GM10266 (cell line): Measurements from ENCODE around the gene RAPGEF4.
"Not testable (repeated sequence)": the region's sequence is repeated elsewhere in the genome, so short reads cannot be mapped to it uniquely, and the experiment has no call there.

Experiments
- DNase-seq: peaks from one replicate; pipeline ENCODE4 v3.0.0; 2012; ENCODE audit errors: extremely low spot score
- CTCF ChIP-seq: IDR thresholded peaks from 2 replicates; pipeline ENCODE4 v1.5.1; 2012; ENCODE audit warnings: mild to moderate bottlenecking, low read depth; ENCODE audit not compliant: control insufficient read depth, insufficient read depth; ENCODE audit errors: missing control alignments

Gene RAPGEF4

GRCh38 chr2:172742931-172743540 lies 7.4 kb downstream of the RAPGEF4 start:
- no peak for DNase-seq

GRCh38 chr2:172743898-172744297 lies 8.3 kb downstream of the RAPGEF4 start:
- no peak for DNase-seq
- no peak for TF ChIP-seq CTCF

More at GRCh38 chr2:172742931-172743540, 7.4 kb downstream of the RAPGEF4 start:
- TF ChIP-seq CTCF = no peak

GRCh38 chr2:172745636-172746035 lies 10.0 kb downstream of the RAPGEF4 start:
- DNase-seq = no peak
- TF ChIP-seq CTCF = no peak

GRCh38 chr2:172748543-172748942 lies 12.9 kb downstream of the RAPGEF4 start:
- DNase-seq = not testable (repeated sequence)

- DNase-seq = no peak
- TF ChIP-seq CTCF = no peak
Observed at GRCh38 chr2:172749388-172749787, 13.7 kb downstream of the RAPGEF4 start.

- DNase-seq = no peak
- no peak for TF ChIP-seq CTCF
Observed at GRCh38 chr2:172751564-172751963, 15.9 kb downstream of the RAPGEF4 start.

GRCh38 chr2:172753610-172754009 lies 18.0 kb downstream of the RAPGEF4 start:
- DNase-seq = no peak
- TF ChIP-seq CTCF = no peak

- TF ChIP-seq CTCF = no peak
- DNase-seq = no peak
Observed at GRCh38 chr2:172759441-172759840, 23.8 kb downstream of the RAPGEF4 start.
